Gastrocnemius medialis (tissue), 4 donors: ENCODE data around the gene TEX44. TPM values are rescaled to one million over a fixed set of nuclear protein-coding genes. Genes with fewer than 3 reads are reported as not detected.
"Not testable (repeated sequence)": the region's sequence is repeated elsewhere in the genome, so short reads cannot be mapped to it uniquely, and the experiment has no call there.

ENCODE experiments used
- ATAC-seq, 2 donors: fragments of 150-250 bp; one replicate each; pipeline ENCODE4 v1.9.1; 2016
- DNase-seq, 2 donors: peaks; one replicate each; pipeline ENCODE4 v3.0.0-alpha.2; 2019
- H3K27ac ChIP-seq, 4 donors: fragments of 200-600 bp; sonication (generic); 1 replicate in 1 of 4; 2 replicates in 3 of 4; pipeline ENCODE4 v1.5.1; 2016 to 2018; ENCODE audit warnings: mild to moderate bottlenecking in 2 of 4, moderate library complexity in 1 of 4
- H3K27me3 ChIP-seq, 3 donors: fragments of 200-600 bp; sonication (generic) in 2 of 3; 1 replicate in 1 of 3; 2 replicates in 2 of 3; pipeline versions ENCODE4 v1.5.1 to v1.6.0; 2016 to 2019; ENCODE audit warnings: mild to moderate bottlenecking in 1 of 3, moderate library complexity in 1 of 3
- H3K36me3 ChIP-seq, 2 donors: fragments of 200-600 bp; sonication (generic) in 1 of 2; one replicate each; pipeline ENCODE4 v1.5.1; 2017 to 2018
- H3K4me1 ChIP-seq, 2 donors: fragments of 200-600 bp; sonication (generic) in 1 of 2; one replicate each; pipeline ENCODE4 v1.5.1; 2016 to 2017; ENCODE audit warnings: mild to moderate bottlenecking in 2 of 2
- H3K4me3 ChIP-seq, 4 donors: fragments of 200-600 bp; sonication (generic) in 3 of 4; 1 replicate in 1 of 4; 2 replicates in 3 of 4; pipeline ENCODE4 v1.5.1; 2016 to 2019; ENCODE audit warnings: mild to moderate bottlenecking in 2 of 4
- H3K9me3 ChIP-seq, 3 donors: fragments of 200-600 bp; sonication (generic) in 2 of 3; 1 replicate in 1 of 3; 2 replicates in 2 of 3; pipeline ENCODE4 v1.5.1; 2016 to 2019
- POLR2A ChIP-seq, 2 donors: fragments of 450-650 bp; IDR thresholded peaks; one replicate each; pipeline ENCODE4 v1.6.1; 2017; ENCODE audit warnings: antibody characterized with exemption in 2 of 2, mild to moderate bottlenecking in 2 of 2, moderate library complexity in 2 of 2
- in situ Hi-C, 4 donors: fragments of 200-750 bp; cut with MboI; loops; one replicate each; pipeline versions ENCODE4 v1.15.0 to v1.8.0; 2017; ENCODE audit warnings: low sequenced_read_pairs in 4 of 4
- intact Hi-C: fragments of 100-400 bp; cut with DNase I; formaldehyde crosslinking; loops from one replicate; pipeline ENCODE4 v1.15.1; 2023; ENCODE audit warnings: low total_unique reads
- total RNA-seq, 4 donors: library from RNA; depleted of rRNA; stranded (reverse); fragments of >200 nt; gene quantifications; one replicate each; pipeline versions ENCODE4 v1.1.0 to v1.2.3, GENCODE V29; 2016
- TF ChIP-seq, protein P1 (sequence below), 5 experiments: fragments of 450-650 bp in 3 of 5; fragments of 200-600 bp in 2 of 5; sonication (generic) in 2 of 5; IDR thresholded peaks in 4 of 5; conservative IDR thresholded peaks in 1 of 5; 1 replicate in 4 of 5; 2 replicates in 1 of 5; pipeline ENCODE4 v1.5.1; 2016 to 2019; ENCODE audit warnings: antibody characterized with exemption in 5 of 5, mild to moderate bottlenecking in 3 of 5, moderate library complexity in 3 of 5

The TEX44 gene
- total RNA-seq, 4 donors from 2014 or later, result not detected

DNA sequence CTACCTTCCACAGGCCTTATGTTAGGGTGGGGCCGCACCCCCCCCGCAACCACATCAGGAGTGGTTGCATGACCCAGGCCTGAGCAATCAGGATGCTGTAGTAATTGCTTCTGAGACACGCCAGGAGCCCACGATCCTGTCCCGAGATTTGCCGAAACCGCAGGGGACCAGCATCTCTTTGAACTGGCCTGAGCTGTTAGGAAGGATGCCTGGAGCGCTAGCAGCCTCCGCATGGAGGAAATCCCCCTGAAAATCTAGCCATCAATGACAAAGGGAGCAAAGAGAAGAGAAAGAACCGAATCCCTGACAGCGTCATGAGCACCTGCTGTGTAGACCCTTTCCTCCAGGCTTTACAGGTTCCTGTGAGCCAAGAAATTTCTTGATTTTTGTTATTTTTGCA is 8.7 kb upstream of the TEX44 start:
- TF ChIP-seq, protein P1, sequence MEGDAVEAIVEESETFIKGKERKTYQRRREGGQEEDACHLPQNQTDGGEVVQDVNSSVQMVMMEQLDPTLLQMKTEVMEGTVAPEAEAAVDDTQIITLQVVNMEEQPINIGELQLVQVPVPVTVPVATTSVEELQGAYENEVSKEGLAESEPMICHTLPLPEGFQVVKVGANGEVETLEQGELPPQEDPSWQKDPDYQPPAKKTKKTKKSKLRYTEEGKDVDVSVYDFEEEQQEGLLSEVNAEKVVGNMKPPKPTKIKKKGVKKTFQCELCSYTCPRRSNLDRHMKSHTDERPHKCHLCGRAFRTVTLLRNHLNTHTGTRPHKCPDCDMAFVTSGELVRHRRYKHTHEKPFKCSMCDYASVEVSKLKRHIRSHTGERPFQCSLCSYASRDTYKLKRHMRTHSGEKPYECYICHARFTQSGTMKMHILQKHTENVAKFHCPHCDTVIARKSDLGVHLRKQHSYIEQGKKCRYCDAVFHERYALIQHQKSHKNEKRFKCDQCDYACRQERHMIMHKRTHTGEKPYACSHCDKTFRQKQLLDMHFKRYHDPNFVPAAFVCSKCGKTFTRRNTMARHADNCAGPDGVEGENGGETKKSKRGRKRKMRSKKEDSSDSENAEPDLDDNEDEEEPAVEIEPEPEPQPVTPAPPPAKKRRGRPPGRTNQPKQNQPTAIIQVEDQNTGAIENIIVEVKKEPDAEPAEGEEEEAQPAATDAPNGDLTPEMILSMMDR (IDR thresholded peaks at IDR 0.05 in 4 of 5, conservative IDR thresholded peaks at IDR 0.05 in 1 of 5), result no peak
- no peak for TF ChIP-seq POLR2A (IDR thresholded peaks at IDR 0.05)
- intact Hi-C loops (no loop called here), in situ Hi-C loops (no loop called here)
- ATAC-seq (no peak), DNase-seq (no peak)
- H3K9me3 ChIP-seq, result no peaks in the 10 kb centered on the region
- no peaks in the 10 kb centered on the region for H3K27me3 ChIP-seq
- H3K4me1 ChIP-seq, result no peaks in the 10 kb centered on the region
- no peak overlapping the region for H3K27ac ChIP-seq
- no peaks in the 10 kb centered on the region for H3K36me3 ChIP-seq
- no peak overlapping the region for H3K4me3 ChIP-seq

DNA sequence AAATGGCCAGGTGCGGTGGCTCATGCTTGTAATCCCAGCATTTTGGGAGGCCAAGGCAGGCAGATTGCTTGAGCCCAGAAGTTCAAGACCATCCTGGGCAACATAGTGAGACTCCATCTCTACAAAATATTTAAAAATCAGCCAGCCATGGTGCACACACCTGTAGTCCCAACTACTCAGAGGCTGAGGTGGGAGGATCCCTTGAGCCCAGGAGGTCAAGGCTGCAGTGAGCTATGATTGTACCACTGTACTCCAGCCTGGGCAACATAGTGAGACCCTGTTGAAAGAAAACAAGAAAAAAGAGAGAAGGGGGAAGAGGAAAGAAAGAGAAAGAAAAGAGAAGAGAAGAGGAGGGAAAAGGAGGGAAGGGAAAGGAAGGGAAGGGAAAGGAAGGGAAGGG is 4.9 kb upstream of the TEX44 start:
- H3K36me3 ChIP-seq, DNase-seq, intact Hi-C loops, in situ Hi-C loops, H3K27me3 ChIP-seq, H3K27ac ChIP-seq, H3K9me3 ChIP-seq, H3K4me3 ChIP-seq, ATAC-seq, H3K4me1 ChIP-seq: not testable (repeated sequence)

DNA sequence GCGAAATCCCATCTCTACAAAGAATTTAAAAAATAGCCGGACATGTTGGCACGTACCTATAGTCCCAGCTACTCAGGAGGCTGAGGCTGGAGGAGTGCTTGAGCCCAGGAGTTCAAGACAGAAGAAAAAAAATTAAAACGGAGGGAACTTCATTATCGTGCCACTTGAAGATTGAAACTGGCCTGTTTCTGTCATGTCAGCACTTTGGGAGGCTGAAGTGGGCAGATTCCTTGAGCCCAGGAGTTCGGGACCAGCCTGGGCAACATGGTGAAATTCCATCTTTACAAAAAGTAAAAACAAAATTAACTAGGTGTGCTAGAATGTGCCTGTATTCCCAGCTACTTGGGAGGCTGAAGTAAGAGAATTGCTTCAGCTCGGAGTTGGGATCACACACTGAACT is 3.0 kb upstream of the TEX44 start:
- ATAC-seq, result no peak
- no peaks in the 10 kb centered on the region for H3K9me3 ChIP-seq
- no peak overlapping the region for H3K4me3 ChIP-seq
- no peak for DNase-seq
- in situ Hi-C loops (no loop called here), intact Hi-C loops (no loop called here)
- no peaks in the 10 kb centered on the region for H3K36me3 ChIP-seq
- no peak overlapping the region for H3K27ac ChIP-seq
- TF ChIP-seq POLR2A (IDR thresholded peaks at IDR 0.05), result no peak
- TF ChIP-seq, protein P1 (IDR thresholded peaks at IDR 0.05 in 4 of 5, conservative IDR thresholded peaks at IDR 0.05 in 1 of 5), result no peak
- H3K4me1 ChIP-seq, result no peaks in the 10 kb centered on the region
- H3K27me3 ChIP-seq, result no peaks in the 10 kb centered on the region

DNA sequence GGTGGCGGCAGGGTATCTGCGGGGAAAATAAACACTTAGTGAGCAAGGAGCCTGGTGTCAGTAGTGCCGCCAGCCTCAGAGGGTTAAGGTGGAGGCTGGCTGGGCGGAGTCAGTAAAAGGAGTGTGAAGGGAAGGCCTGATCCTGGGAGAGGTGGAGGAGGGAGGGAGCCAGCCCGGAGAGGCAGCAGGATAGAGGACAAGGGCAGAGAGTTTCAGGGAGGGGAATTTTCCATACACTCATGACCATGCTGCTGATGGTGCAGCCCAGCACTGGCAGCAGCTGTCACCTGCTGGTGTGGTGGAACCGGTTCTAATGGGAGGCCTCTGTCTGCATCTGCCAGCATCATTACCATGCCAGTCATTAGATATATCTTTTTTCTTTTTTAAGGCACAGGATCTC is 2.0 kb upstream of the TEX44 start:
- DNase-seq (no peak), ATAC-seq (no peak)
- no peaks in the 10 kb centered on the region for H3K4me1 ChIP-seq
- H3K9me3 ChIP-seq, result no peaks in the 10 kb centered on the region
- intact Hi-C loops (no loop called here), in situ Hi-C loops (no loop called here)
- H3K27ac ChIP-seq, result no peak overlapping the region
- TF ChIP-seq, protein P1 (IDR thresholded peaks at IDR 0.05 in 4 of 5, conservative IDR thresholded peaks at IDR 0.05 in 1 of 5), result no peak
- no peak overlapping the region for H3K4me3 ChIP-seq
- no peaks in the 10 kb centered on the region for H3K27me3 ChIP-seq
- no peaks in the 10 kb centered on the region for H3K36me3 ChIP-seq

DNA sequence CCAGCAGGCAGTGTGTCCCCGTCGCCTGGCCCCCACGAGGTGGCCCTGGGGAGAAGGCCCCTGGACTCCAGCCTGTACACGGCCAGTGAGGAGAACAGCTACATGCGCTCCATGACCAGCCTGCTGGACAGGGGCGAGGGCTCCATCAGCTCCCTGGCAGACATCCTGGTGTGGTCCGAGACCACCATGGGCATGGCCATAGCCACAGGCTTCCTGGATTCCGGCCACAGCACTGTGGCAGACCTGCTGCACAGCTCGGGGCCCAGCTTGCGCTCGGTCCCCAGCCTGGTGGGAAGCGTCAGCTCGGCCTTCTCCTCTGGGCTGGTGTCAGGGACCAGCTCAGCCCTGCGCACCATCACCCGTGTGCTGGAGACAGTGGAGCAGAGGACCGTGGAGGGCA is 1.0 kb downstream of the TEX44 start:
- H3K27ac ChIP-seq, result no peak overlapping the region
- DNase-seq (no peak), ATAC-seq (no peak)
- no peak overlapping the region for H3K4me3 ChIP-seq
- H3K27me3 ChIP-seq, result no peaks in the 10 kb centered on the region
- in situ Hi-C loops (no loop called here), intact Hi-C loops (no loop called here)
- H3K9me3 ChIP-seq, result no peaks in the 10 kb centered on the region
- TF ChIP-seq, protein P1 (IDR thresholded peaks at IDR 0.05 in 4 of 5, conservative IDR thresholded peaks at IDR 0.05 in 1 of 5), result no peak
- TF ChIP-seq POLR2A (IDR thresholded peaks at IDR 0.05), result no peak
- peaks cover 7 to 11% of the 10 kb centered on the region in 2 donors for H3K4me1 ChIP-seq
- no peaks in the 10 kb centered on the region for H3K36me3 ChIP-seq
